HepG2 (cell line): ENCODE results near the gene CSNK1D. TPM values are rescaled to one million over a fixed set of nuclear protein-coding genes. Genes with fewer than 3 reads are reported as not detected.

ENCODE experiments used
- ATM ChIP-seq: fragments of 450-650 bp; IDR thresholded peaks from 2 replicates; pipeline ENCODE4 v1.7.1; 2017; ENCODE audit warnings: mild to moderate bottlenecking, borderline replicate concordance
- FOXP1 ChIP-seq, 2 experiments: fragments of 450-650 bp in 1 of 2; IDR thresholded peaks; 2 replicates each; pipeline ENCODE4 v1.6.1; 2017 to 2018; ENCODE audit warnings: antibody characterized with exemption in 1 of 2
- HNF1A ChIP-seq, 2 experiments: sonication (generic) in 1 of 2; formaldehyde crosslinking in 1 of 2; IDR thresholded peaks; 2 replicates each; pipeline versions ENCODE4 v1.4.0 to v1.6.1; 2016 to 2020; ENCODE audit warnings: borderline replicate concordance in 1 of 2, low read depth in 1 of 2, mild to moderate bottlenecking in 1 of 2, missing genetic modification reagents in 1 of 2
- HNRNPK ChIP-seq: fragments of 200-400 bp; formaldehyde crosslinking; IDR thresholded peaks from 2 replicates; pipeline ENCODE4 v1.6.1; 2018; ENCODE audit warnings: low read length, low read depth, moderate library complexity, mild to moderate bottlenecking; ENCODE audit not compliant: poor library complexity, severe bottlenecking
- KLF6 ChIP-seq: IDR thresholded peaks from 2 replicates; pipeline ENCODE4 v1.8.0; 2016; ENCODE audit warnings: missing biosample characterization, missing genetic modification reagents
- MAF1 ChIP-seq: sonication (generic); formaldehyde crosslinking; IDR thresholded peaks from 2 replicates; pipeline ENCODE4 v1.5.0; 2020; ENCODE audit warnings: missing genetic modification reagents, borderline replicate concordance
- MAFG ChIP-seq: sonication (generic); formaldehyde crosslinking; IDR thresholded peaks from 2 replicates; pipeline ENCODE4 v1.5.1; 2020; ENCODE audit warnings: mild to moderate bottlenecking, missing genetic modification reagents
- NR0B2 ChIP-seq: sonication (generic); formaldehyde crosslinking; IDR thresholded peaks from 2 replicates; pipeline ENCODE4 v1.4.0; 2020; ENCODE audit warnings: mild to moderate bottlenecking, missing genetic modification reagents
- PITX1 ChIP-seq: sonication (generic); formaldehyde crosslinking; IDR thresholded peaks from 2 replicates; pipeline ENCODE4 v1.5.1; 2020; ENCODE audit warnings: mild to moderate bottlenecking, missing genetic modification reagents
- SOX6 ChIP-seq, 2 experiments: fragments of 450-650 bp in 1 of 2; sonication (generic) in 1 of 2; formaldehyde crosslinking in 1 of 2; IDR thresholded peaks; 2 replicates each; pipeline versions ENCODE4 v1.4.0 to v1.6.1; 2017 to 2020; ENCODE audit warnings: antibody characterized with exemption in 1 of 2, mild to moderate bottlenecking in 1 of 2, missing genetic modification reagents in 1 of 2
- TARDBP ChIP-seq: sonication (generic); formaldehyde crosslinking; IDR thresholded peaks from 2 replicates; pipeline ENCODE4 v1.8.0; 2022; ENCODE audit warnings: mild to moderate bottlenecking, missing genetic modification reagents
- TBP ChIP-seq: sonication (generic); formaldehyde crosslinking; IDR thresholded peaks from 2 replicates; pipeline ENCODE4 v1.5.0; 2020; ENCODE audit warnings: missing genetic modification reagents
- TEF ChIP-seq: sonication (generic); formaldehyde crosslinking; IDR thresholded peaks from 2 replicates; pipeline ENCODE4 v1.5.0; 2020; ENCODE audit warnings: missing genetic modification reagents
- TERF1 ChIP-seq: sonication (generic); formaldehyde crosslinking; IDR thresholded peaks from 2 replicates; pipeline ENCODE4 v1.8.0; 2022; ENCODE audit warnings: mild to moderate bottlenecking, missing genetic modification reagents, moderate library complexity
- TFAP4 ChIP-seq: sonication (generic); IDR thresholded peaks from 2 replicates; pipeline ENCODE4 v1.6.1; 2016; ENCODE audit warnings: low read depth, borderline replicate concordance
- TRIM24 ChIP-seq: sonication (generic); formaldehyde crosslinking; IDR thresholded peaks from 2 replicates; pipeline ENCODE4 v1.8.0; 2022; ENCODE audit warnings: mild to moderate bottlenecking, missing genetic modification reagents
- ZNF24 ChIP-seq: fragments of 450-650 bp; IDR thresholded peaks from 2 replicates; pipeline ENCODE4 v1.6.1; 2017; ENCODE audit warnings: antibody characterized with exemption, mild to moderate bottlenecking
- ZNF326 ChIP-seq: sonication (generic); formaldehyde crosslinking; IDR thresholded peaks from 2 replicates; pipeline ENCODE4 v1.4.0; 2020; ENCODE audit warnings: missing genetic modification reagents, borderline replicate concordance
- ZNF468 ChIP-seq: sonication (generic); formaldehyde crosslinking; IDR thresholded peaks from 2 replicates; pipeline ENCODE4 v1.8.0; 2022; ENCODE audit warnings: mild to moderate bottlenecking, moderate library complexity, missing genetic modification reagents
- ZNF569 ChIP-seq: sonication (generic); formaldehyde crosslinking; IDR thresholded peaks from 2 replicates; pipeline ENCODE4 v1.5.0; 2020; ENCODE audit warnings: mild to moderate bottlenecking, missing genetic modification reagents, moderate library complexity, borderline replicate concordance
- ZNF749 ChIP-seq: sonication (generic); formaldehyde crosslinking; IDR thresholded peaks from 2 replicates; pipeline ENCODE4 v1.8.0; 2022; ENCODE audit warnings: mild to moderate bottlenecking, missing genetic modification reagents, moderate library complexity, borderline replicate concordance
- ZNF781 ChIP-seq: sonication (generic); formaldehyde crosslinking; IDR thresholded peaks from 2 replicates; pipeline ENCODE4 v1.5.1; 2020; ENCODE audit warnings: borderline replicate concordance, mild to moderate bottlenecking, missing genetic modification reagents; ENCODE audit errors: not compliant biosample characterization
- ZNF816 ChIP-seq: sonication (generic); formaldehyde crosslinking; IDR thresholded peaks from 2 replicates; pipeline ENCODE4 v1.8.0; 2022; ENCODE audit warnings: missing genetic modification reagents, mild to moderate bottlenecking, borderline replicate concordance
- polyA plus RNA-seq, 8 experiments: library from polyadenylated mRNA; depleted of rRNA in 3 of 8; stranded (reverse) in 7 of 8; unstranded in 1 of 8; fragments of >200 nt; fragmentation: Illumina TruSeq in 4 of 8; extraction: Trizol in 4 of 8; gene quantifications; 2 replicates each; pipeline versions ENCODE4 v1.2.1 to v1.2.3, GENCODE V29; 2011 to 2016; ENCODE audit warnings: low read depth in 4 of 8, missing spikeins in 1 of 8, mixed read lengths in 1 of 8; ENCODE audit not compliant: insufficient read depth in 1 of 8
- total RNA-seq, 5 experiments: library from RNA; depleted of rRNA; stranded (reverse); fragments of >200 nt; fragmentation: Illumina TruSeq; extraction: Trizol; gene quantifications; 2 replicates each; pipeline ENCODE4 v1.2.3, GENCODE V29; 2016; ENCODE audit warnings: low read depth in 1 of 5

CSNK1D gene
- total and polyA plus RNA-seq, 2 of the 13 experiments (the other 11 are each of a cell fraction or from before 2014, with no cell fraction given), result 31.5 to 128 TPM

- TF ChIP-seq HNF1A (IDR thresholded peaks at IDR 0.05; ENCODE audit: low read depth) (no peak), HNF1A (CRISPR knock-in tag; IDR thresholded peaks at IDR 0.05; ENCODE audit: borderline replicate concordance) (no peak), FOXP1 (IDR thresholded peaks at IDR 0.05) (no peak), FOXP1 (CRISPR knock-in tag; IDR thresholded peaks at IDR 0.05) (no peak), ZNF749 (no peak; the same call in 1 of the 2 replicates), PITX1 (CRISPR knock-in tag) (no peak), ZNF24 (no peak), KLF6 (CRISPR knock-in tag) (no peak), ZNF781 (CRISPR knock-in tag) (no peak), ATM (no peak), TFAP4 (no peak), TARDBP (no peak), SOX6 (IDR thresholded peaks at IDR 0.05) (no peak), SOX6 (CRISPR knock-in tag; IDR thresholded peaks at IDR 0.05) (no peak), MAF1 (CRISPR knock-in tag) (no peak), HNRNPK (no peak), MAFG (CRISPR knock-in tag) (no peak), ZNF468 (CRISPR knock-in tag) (no peak), ZNF569 (CRISPR knock-in tag) (peak; percentile 64; the same call in 1 of the 2 replicates), ZNF816 (peak; percentile 34; the same call in 1 of the 2 replicates), ZNF326 (CRISPR knock-in tag) (no peak), NR0B2 (CRISPR knock-in tag) (no peak), TERF1 (CRISPR knock-in tag) (no peak), TBP (CRISPR knock-in tag) (no peak), TRIM24 (CRISPR knock-in tag) (no peak), TEF (CRISPR knock-in tag) (no peak)
These were observed 56.4 kb downstream of the CSNK1D start (continued) for GRCh38 chr17:82217120-82217529.
